H9 (cell line): ENCODE data around the gene COPE. TPM values are rescaled to one million over a fixed set of nuclear protein-coding genes. Genes with fewer than 3 reads are reported as not detected.

Experiments
- DNase-seq: peaks from one replicate; pipeline ENCODE4 v3.0.0-alpha.2; 2017
- H2AFZ ChIP-seq: one replicate; pipeline ENCODE4 v1.6.1; 2013; ENCODE audit warnings: mild to moderate bottlenecking, low read length, control low read depth, moderate library complexity
- H2AK5ac ChIP-seq: 2 replicates; pipeline ENCODE4 v1.6.1; 2013; ENCODE audit warnings: low read length, control low read depth, mixed read lengths; ENCODE audit not compliant: insufficient read length
- H2BK120ac ChIP-seq: one replicate; pipeline ENCODE4 v1.6.1; 2013; ENCODE audit warnings: low read depth, mild to moderate bottlenecking, low read length, control low read depth, inconsistent platforms; ENCODE audit not compliant: poor library complexity, severe bottlenecking
- H2BK12ac ChIP-seq: 2 replicates; pipeline ENCODE4 v1.6.1; 2013; ENCODE audit warnings: low read length, control low read depth, mixed read lengths, low read depth; ENCODE audit not compliant: insufficient read length
- H2BK15ac ChIP-seq: 2 replicates; pipeline ENCODE4 v1.6.1; 2013; ENCODE audit warnings: low read depth, low read length, control low read depth
- H2BK20ac ChIP-seq: one replicate; pipeline ENCODE4 v1.6.1; 2013; ENCODE audit warnings: low read depth, mild to moderate bottlenecking, low read length, control low read depth, inconsistent platforms; ENCODE audit not compliant: poor library complexity, severe bottlenecking
- H2BK5ac ChIP-seq: 2 replicates; pipeline ENCODE4 v1.6.1; 2013; ENCODE audit warnings: low read length, control low read depth, mixed read lengths; ENCODE audit not compliant: insufficient read length
- H3K14ac ChIP-seq: 2 replicates; pipeline ENCODE4 v1.6.1; 2013; ENCODE audit warnings: low read length, control low read depth; ENCODE audit not compliant: insufficient read depth
- H3K18ac ChIP-seq: 2 replicates; pipeline ENCODE4 v1.6.1; 2013; ENCODE audit warnings: low read depth, mild to moderate bottlenecking, mixed read lengths, low read length, control low read depth; ENCODE audit not compliant: insufficient read length
- H3K23ac ChIP-seq: 2 replicates; pipeline ENCODE4 v1.6.1; 2013; ENCODE audit warnings: low read length, control low read depth, mixed read lengths, low read depth; ENCODE audit not compliant: insufficient read length
- H3K23me2 ChIP-seq: 2 replicates; pipeline ENCODE4 v1.6.1; 2013; ENCODE audit warnings: low read depth, mild to moderate bottlenecking, mixed read lengths, low read length, control low read depth; ENCODE audit not compliant: insufficient read length, poor library complexity, severe bottlenecking
- H3K27ac ChIP-seq: 2 replicates; pipeline ENCODE4 v1.5.1; 2013; ENCODE audit warnings: low read length, control low read depth, mixed read lengths, low read depth; ENCODE audit not compliant: insufficient read length
- H3K27me3 ChIP-seq: 2 replicates; pipeline ENCODE4 v1.6.1; 2013; ENCODE audit warnings: low read length, control low read depth, inconsistent platforms; ENCODE audit not compliant: insufficient read depth
- H3K4ac ChIP-seq: 2 replicates; pipeline ENCODE4 v1.6.1; 2013; ENCODE audit warnings: low read depth, mild to moderate bottlenecking, control low read depth, inconsistent platforms, low read length, moderate library complexity
- H3K4me1 ChIP-seq: 2 replicates; pipeline ENCODE4 v1.6.1; 2013; ENCODE audit warnings: low read length, control low read depth, inconsistent platforms; ENCODE audit not compliant: insufficient read depth
- H3K4me2 ChIP-seq: 2 replicates; pipeline ENCODE4 v1.6.1; 2013; ENCODE audit warnings: low read length, control low read depth, mixed read lengths; ENCODE audit not compliant: insufficient read length, insufficient read depth
- H3K56ac ChIP-seq: 2 replicates; pipeline ENCODE4 v1.6.1; 2013; ENCODE audit warnings: low read depth, mild to moderate bottlenecking, mixed read lengths, low read length, control low read depth; ENCODE audit not compliant: insufficient read length
- H3K79me1 ChIP-seq: 2 replicates; pipeline ENCODE4 v1.6.1; 2013; ENCODE audit warnings: low read depth, mild to moderate bottlenecking, moderate library complexity, low read length, control low read depth, inconsistent platforms; ENCODE audit not compliant: insufficient read depth, poor library complexity, severe bottlenecking
- H3K79me2 ChIP-seq: 2 replicates; pipeline ENCODE4 v1.6.1; 2013; ENCODE audit warnings: low read length, control low read depth, inconsistent platforms; ENCODE audit not compliant: insufficient read depth
- H3K9ac ChIP-seq: 2 replicates; pipeline ENCODE4 v1.6.1; 2013; ENCODE audit warnings: low read length, control low read depth, mixed read lengths; ENCODE audit not compliant: insufficient read length; ENCODE audit errors: extremely low read depth
- H3K9me3 ChIP-seq: one replicate; pipeline ENCODE4 v1.6.1; 2013; ENCODE audit warnings: low read depth, low read length, inconsistent platforms; ENCODE audit not compliant: control insufficient read depth
- H3T11ph ChIP-seq: one replicate; pipeline ENCODE4 v1.6.1; 2013; ENCODE audit warnings: mild to moderate bottlenecking, low read length, control low read depth, inconsistent platforms
- H4K20me1 ChIP-seq: one replicate; pipeline ENCODE4 v1.6.1; 2013; ENCODE audit not compliant: control insufficient read depth, insufficient read length, insufficient read depth
- H4K5ac ChIP-seq: 2 replicates; pipeline ENCODE4 v1.6.1; 2013; ENCODE audit warnings: low read depth, mild to moderate bottlenecking, mixed read lengths, low read length, control low read depth; ENCODE audit not compliant: insufficient read length
- H4K8ac ChIP-seq: replicated peaks from 2 replicates; pipeline ENCODE4 v1.6.1; 2013; ENCODE audit warnings: low read length, control low read depth, mixed read lengths, low read depth; ENCODE audit not compliant: insufficient read length
- H4K91ac ChIP-seq: 2 replicates; pipeline ENCODE4 v1.6.1; 2013; ENCODE audit warnings: low read depth, mild to moderate bottlenecking, moderate library complexity, mixed read lengths, low read length, control low read depth; ENCODE audit not compliant: insufficient read length
- H3K27ac Mint-ChIP-seq, 3 experiments: 2 replicates in 2 of 3; 3 replicates in 1 of 3; pipeline ENCODE4 v1.8.0; 2020 to 2021; ENCODE audit warnings: mixed read lengths in 3 of 3, mild to moderate bottlenecking in 1 of 3, moderate library complexity in 1 of 3
- H3K27me3 Mint-ChIP-seq: 2 replicates; pipeline ENCODE4 v1.8.0; 2021; ENCODE audit warnings: low read depth, mild to moderate bottlenecking, moderate library complexity, mixed read lengths
- H3K36me3 Mint-ChIP-seq, 3 experiments: 2 replicates in 2 of 3; 3 replicates in 1 of 3; pipeline ENCODE4 v1.8.0; 2020 to 2021; ENCODE audit warnings: low read depth in 3 of 3, mixed read lengths in 3 of 3; ENCODE audit not compliant: insufficient read depth in 1 of 3
- H3K4me1 Mint-ChIP-seq, 2 experiments: 2 replicates each; pipeline ENCODE4 v1.8.0; 2020; ENCODE audit warnings: mixed read lengths in 2 of 2
- H3K4me3 Mint-ChIP-seq, 2 experiments: 2 replicates in 1 of 2; 3 replicates in 1 of 2; pipeline ENCODE4 v1.8.0; 2020 to 2021; ENCODE audit warnings: mild to moderate bottlenecking in 2 of 2, mixed read lengths in 2 of 2, moderate library complexity in 1 of 2
- H3K9me3 Mint-ChIP-seq, 2 experiments: 2 replicates in 1 of 2; 3 replicates in 1 of 2; pipeline ENCODE4 v1.8.0; 2020; ENCODE audit warnings: mild to moderate bottlenecking in 2 of 2, mixed read lengths in 2 of 2, moderate library complexity in 1 of 2
- WGBS: extraction: QIAGEN DNeasy Blood & Tissue Kit; methylation state at CpG from one replicate; pipeline ENCODE4 v1.1.7; 2013; ENCODE audit warnings: missing lambda C conversion rate, low lambda C conversion rate, mixed read lengths; ENCODE audit not compliant: insufficient read length; ENCODE audit errors: extremely low coverage; 5-methylcytosine and 5-hydroxymethylcytosine counted together
- total RNA-seq: library from RNA; stranded (reverse); gene quantifications from 2 replicates; pipeline ENCODE4 v1.2.1, GENCODE V29; 2021
- TF ChIP-seq, protein P1 (sequence below): fragments of 200-600 bp; sonication (generic); conservative IDR thresholded peaks from 3 replicates; pipeline ENCODE4 v1.8.0; 2021; ENCODE audit warnings: antibody characterized with exemption, mild to moderate bottlenecking

The COPE gene
- total RNA-seq, 1 experiment from 2014 or later, result 198 TPM

DNA sequence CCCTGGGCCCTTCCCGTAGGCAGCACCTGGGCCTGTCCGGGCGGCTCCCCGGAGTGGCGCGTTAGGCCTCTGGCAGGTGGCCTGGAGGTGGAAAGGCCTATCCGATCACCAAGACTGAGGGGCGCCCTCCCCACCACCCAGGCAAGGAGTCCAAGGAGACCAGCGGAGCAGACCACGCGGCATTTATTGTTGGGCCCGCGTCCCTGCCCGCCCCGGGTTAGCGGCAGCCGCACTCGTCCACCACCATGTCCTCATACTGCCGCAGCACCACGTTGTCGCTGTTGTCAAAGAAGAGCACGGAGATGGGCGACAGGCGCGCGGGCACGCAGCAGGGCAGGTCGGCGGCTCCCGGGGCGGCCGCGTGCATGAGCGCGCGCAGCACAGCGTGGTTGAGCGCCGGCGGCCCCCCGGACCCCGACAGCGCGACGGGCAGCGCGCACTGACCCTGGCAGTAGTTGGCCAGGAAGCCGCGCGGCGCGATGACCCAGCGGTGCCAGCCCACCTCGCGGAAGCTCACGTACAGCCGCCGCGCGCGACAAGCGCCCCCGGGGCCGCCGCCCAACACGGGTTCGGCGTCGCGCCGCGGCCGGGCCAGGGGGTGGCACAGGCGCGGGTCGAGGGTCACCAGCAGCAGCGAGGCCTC, 50.7 kb downstream of the COPE start:
- H3K4me2 ChIP-seq, result no peak overlapping the region

More for the DNA sequence above, 50.7 kb downstream of the COPE start:
- no peak overlapping the region for H2BK15ac ChIP-seq
- Mint-ChIP-seq H3K27me3 (no peaks in the 10 kb centered on the region), H3K4me3 (no peak overlapping the region), H3K36me3 (peaks cover 9 to 43% (median 34%) of the 10 kb centered on the region in 3 experiments), H3K4me1 (peaks cover 0 to 13% of the 10 kb centered on the region in 2 experiments; a peak in 2 of 4 replicates), H3K9me3 (no peaks in the 10 kb centered on the region), H3K27ac (no peak overlapping the region)
- H4K91ac ChIP-seq, result no peak overlapping the region
- H2BK120ac ChIP-seq, result no peak overlapping the region
- no peak overlapping the region for H4K8ac ChIP-seq
- H3K27me3 ChIP-seq, result no peaks in the 10 kb centered on the region
- H3K4ac ChIP-seq, result no peak overlapping the region
- H4K20me1 ChIP-seq, result no peaks in the 10 kb centered on the region
- no peak overlapping the region for H2AK5ac ChIP-seq
- H3K23ac ChIP-seq, result no peak overlapping the region
- TF ChIP-seq, protein P1, sequence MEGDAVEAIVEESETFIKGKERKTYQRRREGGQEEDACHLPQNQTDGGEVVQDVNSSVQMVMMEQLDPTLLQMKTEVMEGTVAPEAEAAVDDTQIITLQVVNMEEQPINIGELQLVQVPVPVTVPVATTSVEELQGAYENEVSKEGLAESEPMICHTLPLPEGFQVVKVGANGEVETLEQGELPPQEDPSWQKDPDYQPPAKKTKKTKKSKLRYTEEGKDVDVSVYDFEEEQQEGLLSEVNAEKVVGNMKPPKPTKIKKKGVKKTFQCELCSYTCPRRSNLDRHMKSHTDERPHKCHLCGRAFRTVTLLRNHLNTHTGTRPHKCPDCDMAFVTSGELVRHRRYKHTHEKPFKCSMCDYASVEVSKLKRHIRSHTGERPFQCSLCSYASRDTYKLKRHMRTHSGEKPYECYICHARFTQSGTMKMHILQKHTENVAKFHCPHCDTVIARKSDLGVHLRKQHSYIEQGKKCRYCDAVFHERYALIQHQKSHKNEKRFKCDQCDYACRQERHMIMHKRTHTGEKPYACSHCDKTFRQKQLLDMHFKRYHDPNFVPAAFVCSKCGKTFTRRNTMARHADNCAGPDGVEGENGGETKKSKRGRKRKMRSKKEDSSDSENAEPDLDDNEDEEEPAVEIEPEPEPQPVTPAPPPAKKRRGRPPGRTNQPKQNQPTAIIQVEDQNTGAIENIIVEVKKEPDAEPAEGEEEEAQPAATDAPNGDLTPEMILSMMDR, result no peak
- WGBS, result no CpG with 5 or more reads among the region's 77 CpGs
- no peaks in the 10 kb centered on the region for H3K23me2 ChIP-seq
- no peaks in the 10 kb centered on the region for H3K9me3 ChIP-seq
- no peak overlapping the region for H2BK5ac ChIP-seq
- H3K18ac ChIP-seq, result no peak overlapping the region
- H2AFZ ChIP-seq, result no peak overlapping the region
- H3K27ac ChIP-seq, result no peak overlapping the region
- H3K56ac ChIP-seq, result no peak overlapping the region
- H3K9ac ChIP-seq, result no peak overlapping the region
- no peaks in the 10 kb centered on the region for H3K4me1 ChIP-seq
- H3K14ac ChIP-seq, result no peak overlapping the region
- no peak overlapping the region for H2BK20ac ChIP-seq
- H4K5ac ChIP-seq, result no peak overlapping the region
- no peak overlapping the region for H2BK12ac ChIP-seq
- no peaks in the 10 kb centered on the region for H3K79me2 ChIP-seq
- no peak overlapping the region for H3T11ph ChIP-seq
- DNase-seq, result no peak
- H3K79me1 ChIP-seq, result no peaks in the 10 kb centered on the region
